Measurements from ENCODE around the gene PDXP.

DNA sequence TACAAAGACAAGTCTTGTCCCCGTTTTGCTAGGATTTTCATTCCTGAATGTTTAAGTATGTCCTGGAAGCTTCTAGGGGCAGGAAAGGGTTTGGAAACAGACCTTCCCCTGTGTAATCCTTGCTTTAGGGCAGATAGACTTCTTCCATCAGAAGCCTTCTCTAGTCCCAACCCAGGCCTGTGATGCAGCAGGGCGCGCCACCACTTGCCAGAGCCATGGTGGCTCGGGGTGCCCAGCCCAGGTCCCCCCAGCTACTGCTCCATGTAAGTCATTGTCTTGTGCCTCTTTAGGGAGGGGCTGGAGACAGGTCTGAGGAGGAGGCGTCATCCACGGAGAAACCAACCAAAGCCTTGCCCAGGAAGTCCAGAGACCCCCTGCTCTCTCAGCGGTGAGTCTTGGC lies 31.9 kb downstream of the PDXP start:
- TF ChIP-seq, protein P1, sequence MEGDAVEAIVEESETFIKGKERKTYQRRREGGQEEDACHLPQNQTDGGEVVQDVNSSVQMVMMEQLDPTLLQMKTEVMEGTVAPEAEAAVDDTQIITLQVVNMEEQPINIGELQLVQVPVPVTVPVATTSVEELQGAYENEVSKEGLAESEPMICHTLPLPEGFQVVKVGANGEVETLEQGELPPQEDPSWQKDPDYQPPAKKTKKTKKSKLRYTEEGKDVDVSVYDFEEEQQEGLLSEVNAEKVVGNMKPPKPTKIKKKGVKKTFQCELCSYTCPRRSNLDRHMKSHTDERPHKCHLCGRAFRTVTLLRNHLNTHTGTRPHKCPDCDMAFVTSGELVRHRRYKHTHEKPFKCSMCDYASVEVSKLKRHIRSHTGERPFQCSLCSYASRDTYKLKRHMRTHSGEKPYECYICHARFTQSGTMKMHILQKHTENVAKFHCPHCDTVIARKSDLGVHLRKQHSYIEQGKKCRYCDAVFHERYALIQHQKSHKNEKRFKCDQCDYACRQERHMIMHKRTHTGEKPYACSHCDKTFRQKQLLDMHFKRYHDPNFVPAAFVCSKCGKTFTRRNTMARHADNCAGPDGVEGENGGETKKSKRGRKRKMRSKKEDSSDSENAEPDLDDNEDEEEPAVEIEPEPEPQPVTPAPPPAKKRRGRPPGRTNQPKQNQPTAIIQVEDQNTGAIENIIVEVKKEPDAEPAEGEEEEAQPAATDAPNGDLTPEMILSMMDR (CRISPR knock-in tag; IDR thresholded peaks at IDR 0.05) = no peak
- TF ChIP-seq, protein P2, sequence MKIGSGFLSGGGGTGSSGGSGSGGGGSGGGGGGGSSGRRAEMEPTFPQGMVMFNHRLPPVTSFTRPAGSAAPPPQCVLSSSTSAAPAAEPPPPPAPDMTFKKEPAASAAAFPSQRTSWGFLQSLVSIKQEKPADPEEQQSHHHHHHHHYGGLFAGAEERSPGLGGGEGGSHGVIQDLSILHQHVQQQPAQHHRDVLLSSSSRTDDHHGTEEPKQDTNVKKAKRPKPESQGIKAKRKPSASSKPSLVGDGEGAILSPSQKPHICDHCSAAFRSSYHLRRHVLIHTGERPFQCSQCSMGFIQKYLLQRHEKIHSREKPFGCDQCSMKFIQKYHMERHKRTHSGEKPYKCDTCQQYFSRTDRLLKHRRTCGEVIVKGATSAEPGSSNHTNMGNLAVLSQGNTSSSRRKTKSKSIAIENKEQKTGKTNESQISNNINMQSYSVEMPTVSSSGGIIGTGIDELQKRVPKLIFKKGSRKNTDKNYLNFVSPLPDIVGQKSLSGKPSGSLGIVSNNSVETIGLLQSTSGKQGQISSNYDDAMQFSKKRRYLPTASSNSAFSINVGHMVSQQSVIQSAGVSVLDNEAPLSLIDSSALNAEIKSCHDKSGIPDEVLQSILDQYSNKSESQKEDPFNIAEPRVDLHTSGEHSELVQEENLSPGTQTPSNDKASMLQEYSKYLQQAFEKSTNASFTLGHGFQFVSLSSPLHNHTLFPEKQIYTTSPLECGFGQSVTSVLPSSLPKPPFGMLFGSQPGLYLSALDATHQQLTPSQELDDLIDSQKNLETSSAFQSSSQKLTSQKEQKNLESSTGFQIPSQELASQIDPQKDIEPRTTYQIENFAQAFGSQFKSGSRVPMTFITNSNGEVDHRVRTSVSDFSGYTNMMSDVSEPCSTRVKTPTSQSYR (CRISPR knock-in tag; IDR thresholded peaks at IDR 0.05; ENCODE audit: borderline replicate concordance) = no peak
- TF ChIP-seq, protein P3, sequence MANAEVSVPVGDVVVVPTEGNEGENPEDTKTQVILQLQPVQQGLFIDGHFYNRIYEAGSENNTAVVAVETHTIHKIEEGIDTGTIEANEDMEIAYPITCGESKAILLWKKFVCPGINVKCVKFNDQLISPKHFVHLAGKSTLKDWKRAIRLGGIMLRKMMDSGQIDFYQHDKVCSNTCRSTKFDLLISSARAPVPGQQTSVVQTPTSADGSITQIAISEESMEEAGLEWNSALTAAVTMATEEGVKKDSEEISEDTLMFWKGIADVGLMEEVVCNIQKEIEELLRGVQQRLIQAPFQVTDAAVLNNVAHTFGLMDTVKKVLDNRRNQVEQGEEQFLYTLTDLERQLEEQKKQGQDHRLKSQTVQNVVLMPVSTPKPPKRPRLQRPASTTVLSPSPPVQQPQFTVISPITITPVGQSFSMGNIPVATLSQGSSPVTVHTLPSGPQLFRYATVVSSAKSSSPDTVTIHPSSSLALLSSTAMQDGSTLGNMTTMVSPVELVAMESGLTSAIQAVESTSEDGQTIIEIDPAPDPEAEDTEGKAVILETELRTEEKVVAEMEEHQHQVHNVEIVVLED (CRISPR knock-in tag; IDR thresholded peaks at IDR 0.05; ENCODE audit: borderline replicate concordance) = no peak
- TF ChIP-seq HNF4A (CRISPR knock-in tag; IDR thresholded peaks at IDR 0.05) (no peak), NFE2L2 (IDR thresholded peaks at IDR 0.05; ENCODE audit: low read length) (no peak), FOXM1 (CRISPR knock-in tag; IDR thresholded peaks at IDR 0.05) (no peak), RFX5 (IDR thresholded peaks at IDR 0.05; ENCODE audit: low read depth, low read length) (no peak), POLR2AphosphoS5 (IDR thresholded peaks at IDR 0.05; ENCODE audit: low read depth, low read length) (no peak)
- TF ChIP-seq, protein P4, sequence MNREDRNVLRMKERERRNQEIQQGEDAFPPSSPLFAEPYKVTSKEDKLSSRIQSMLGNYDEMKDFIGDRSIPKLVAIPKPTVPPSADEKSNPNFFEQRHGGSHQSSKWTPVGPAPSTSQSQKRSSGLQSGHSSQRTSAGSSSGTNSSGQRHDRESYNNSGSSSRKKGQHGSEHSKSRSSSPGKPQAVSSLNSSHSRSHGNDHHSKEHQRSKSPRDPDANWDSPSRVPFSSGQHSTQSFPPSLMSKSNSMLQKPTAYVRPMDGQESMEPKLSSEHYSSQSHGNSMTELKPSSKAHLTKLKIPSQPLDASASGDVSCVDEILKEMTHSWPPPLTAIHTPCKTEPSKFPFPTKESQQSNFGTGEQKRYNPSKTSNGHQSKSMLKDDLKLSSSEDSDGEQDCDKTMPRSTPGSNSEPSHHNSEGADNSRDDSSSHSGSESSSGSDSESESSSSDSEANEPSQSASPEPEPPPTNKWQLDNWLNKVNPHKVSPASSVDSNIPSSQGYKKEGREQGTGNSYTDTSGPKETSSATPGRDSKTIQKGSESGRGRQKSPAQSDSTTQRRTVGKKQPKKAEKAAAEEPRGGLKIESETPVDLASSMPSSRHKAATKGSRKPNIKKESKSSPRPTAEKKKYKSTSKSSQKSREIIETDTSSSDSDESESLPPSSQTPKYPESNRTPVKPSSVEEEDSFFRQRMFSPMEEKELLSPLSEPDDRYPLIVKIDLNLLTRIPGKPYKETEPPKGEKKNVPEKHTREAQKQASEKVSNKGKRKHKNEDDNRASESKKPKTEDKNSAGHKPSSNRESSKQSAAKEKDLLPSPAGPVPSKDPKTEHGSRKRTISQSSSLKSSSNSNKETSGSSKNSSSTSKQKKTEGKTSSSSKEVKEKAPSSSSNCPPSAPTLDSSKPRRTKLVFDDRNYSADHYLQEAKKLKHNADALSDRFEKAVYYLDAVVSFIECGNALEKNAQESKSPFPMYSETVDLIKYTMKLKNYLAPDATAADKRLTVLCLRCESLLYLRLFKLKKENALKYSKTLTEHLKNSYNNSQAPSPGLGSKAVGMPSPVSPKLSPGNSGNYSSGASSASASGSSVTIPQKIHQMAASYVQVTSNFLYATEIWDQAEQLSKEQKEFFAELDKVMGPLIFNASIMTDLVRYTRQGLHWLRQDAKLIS (CRISPR knock-in tag; IDR thresholded peaks at IDR 0.05) = no peak
- TF ChIP-seq, protein P5, sequence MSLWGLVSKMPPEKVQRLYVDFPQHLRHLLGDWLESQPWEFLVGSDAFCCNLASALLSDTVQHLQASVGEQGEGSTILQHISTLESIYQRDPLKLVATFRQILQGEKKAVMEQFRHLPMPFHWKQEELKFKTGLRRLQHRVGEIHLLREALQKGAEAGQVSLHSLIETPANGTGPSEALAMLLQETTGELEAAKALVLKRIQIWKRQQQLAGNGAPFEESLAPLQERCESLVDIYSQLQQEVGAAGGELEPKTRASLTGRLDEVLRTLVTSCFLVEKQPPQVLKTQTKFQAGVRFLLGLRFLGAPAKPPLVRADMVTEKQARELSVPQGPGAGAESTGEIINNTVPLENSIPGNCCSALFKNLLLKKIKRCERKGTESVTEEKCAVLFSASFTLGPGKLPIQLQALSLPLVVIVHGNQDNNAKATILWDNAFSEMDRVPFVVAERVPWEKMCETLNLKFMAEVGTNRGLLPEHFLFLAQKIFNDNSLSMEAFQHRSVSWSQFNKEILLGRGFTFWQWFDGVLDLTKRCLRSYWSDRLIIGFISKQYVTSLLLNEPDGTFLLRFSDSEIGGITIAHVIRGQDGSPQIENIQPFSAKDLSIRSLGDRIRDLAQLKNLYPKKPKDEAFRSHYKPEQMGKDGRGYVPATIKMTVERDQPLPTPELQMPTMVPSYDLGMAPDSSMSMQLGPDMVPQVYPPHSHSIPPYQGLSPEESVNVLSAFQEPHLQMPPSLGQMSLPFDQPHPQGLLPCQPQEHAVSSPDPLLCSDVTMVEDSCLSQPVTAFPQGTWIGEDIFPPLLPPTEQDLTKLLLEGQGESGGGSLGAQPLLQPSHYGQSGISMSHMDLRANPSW (CRISPR knock-in tag; IDR thresholded peaks at IDR 0.05; ENCODE audit: borderline replicate concordance) = no peak

Measured in HepG2 (cell line).